ENCODE measurements around the gene RAB10. TPM values are rescaled to one million over a fixed set of nuclear protein-coding genes. Genes with fewer than 3 reads are reported as not detected.

The RAB10 gene
- total RNA-seq, 1 experiment from 2014 or later: 130 TPM

DNA sequence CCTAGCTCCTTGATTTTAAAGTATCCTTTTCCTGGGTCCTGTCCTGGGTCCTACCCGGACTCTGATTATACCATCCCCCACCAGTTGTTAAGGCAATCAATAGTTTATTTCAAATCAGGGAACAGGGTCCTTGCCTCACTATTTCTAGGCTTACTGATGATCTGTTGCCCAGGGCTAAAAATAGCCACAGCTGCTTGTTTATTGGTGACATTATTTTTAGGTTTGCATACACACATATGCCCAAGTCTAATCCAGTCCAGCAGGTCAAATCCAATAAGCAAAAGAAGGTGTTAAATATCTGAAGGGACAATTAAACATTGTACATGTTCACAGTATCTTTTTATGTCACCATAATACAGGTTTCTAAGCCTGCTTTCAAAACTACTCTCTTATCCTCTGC, 66.0 kb downstream of the RAB10 start:
- Histone ChIP-seq H3T11ph (ENCODE audit: low read length) (no peak overlapping the region), H3K27ac (ENCODE audit: insufficient read length, low read depth, low read length) (no peak overlapping the region), H3K23ac (ENCODE audit: insufficient read length, low read depth, low read length) (no peak overlapping the region), H3K9ac (ENCODE audit: extremely low read depth, insufficient read length, low read length) (no peak overlapping the region), H3K4me2 (ENCODE audit: insufficient read depth, insufficient read length, low read length) (no peak overlapping the region), H3K4ac (ENCODE audit: low read depth, low read length) (no peak overlapping the region), H3K79me1 (ENCODE audit: insufficient read depth, low read depth, low read length, poor library complexity, severe bottlenecking) (peaks cover 6% of the 10 kb centered on the region), H3K79me2 (ENCODE audit: insufficient read depth, low read length) (peaks cover 8% of the 10 kb centered on the region; the same call in 1 of the 2 replicates), H3K14ac (ENCODE audit: insufficient read depth, low read length) (no peak overlapping the region), H4K5ac (ENCODE audit: insufficient read length, low read depth, low read length) (no peak overlapping the region), H2AK5ac (ENCODE audit: insufficient read length, low read length) (no peak overlapping the region), H2BK15ac (ENCODE audit: low read depth, low read length) (no peak overlapping the region), H4K8ac (replicated peaks; ENCODE audit: insufficient read length, low read depth, low read length) (no peak overlapping the region), H4K91ac (ENCODE audit: insufficient read length, low read depth, low read length) (no peak overlapping the region), H3K4me1 (ENCODE audit: insufficient read depth, low read length) (no peaks in the 10 kb centered on the region; the same call in 1 of the 2 replicates), H3K56ac (ENCODE audit: insufficient read length, low read depth, low read length) (no peak overlapping the region), H3K23me2 (ENCODE audit: insufficient read length, low read depth, low read length, poor library complexity, severe bottlenecking) (no peaks in the 10 kb centered on the region), H3K9me3 (ENCODE audit: control insufficient read depth, low read depth, low read length) (no peaks in the 10 kb centered on the region), H2BK120ac (ENCODE audit: low read depth, low read length, poor library complexity, severe bottlenecking) (no peak overlapping the region), H2AFZ (ENCODE audit: low read length) (no peak overlapping the region), H3K18ac (ENCODE audit: insufficient read length, low read depth, low read length) (no peak overlapping the region), H2BK5ac (ENCODE audit: insufficient read length, low read length) (no peak overlapping the region), H4K20me1 (ENCODE audit: control insufficient read depth, insufficient read depth, insufficient read length) (no peaks in the 10 kb centered on the region), H3K27me3 (ENCODE audit: insufficient read depth, low read length) (no peaks in the 10 kb centered on the region), H2BK20ac (ENCODE audit: low read depth, low read length, poor library complexity, severe bottlenecking) (no peak overlapping the region), H2BK12ac (ENCODE audit: insufficient read length, low read depth, low read length) (no peak overlapping the region)
- Mint-ChIP-seq H3K27ac (no peak overlapping the region), H3K4me1 (peaks cover 13 to 14% of the 10 kb centered on the region in 2 experiments), H3K4me3 (no peak overlapping the region), H3K36me3 (ENCODE audit: insufficient read depth in 1 of 3, low read depth in 3 of 3) (peaks cover 41 to 57% (median 52%) of the 10 kb centered on the region in 3 experiments), H3K27me3 (ENCODE audit: low read depth) (no peaks in the 10 kb centered on the region), H3K9me3 (peaks cover 10 to 11% of the 10 kb centered on the region in 2 experiments; a peak in 4 of 5 replicates)
- DNase-seq: no peak
- TF ChIP-seq, protein P1, sequence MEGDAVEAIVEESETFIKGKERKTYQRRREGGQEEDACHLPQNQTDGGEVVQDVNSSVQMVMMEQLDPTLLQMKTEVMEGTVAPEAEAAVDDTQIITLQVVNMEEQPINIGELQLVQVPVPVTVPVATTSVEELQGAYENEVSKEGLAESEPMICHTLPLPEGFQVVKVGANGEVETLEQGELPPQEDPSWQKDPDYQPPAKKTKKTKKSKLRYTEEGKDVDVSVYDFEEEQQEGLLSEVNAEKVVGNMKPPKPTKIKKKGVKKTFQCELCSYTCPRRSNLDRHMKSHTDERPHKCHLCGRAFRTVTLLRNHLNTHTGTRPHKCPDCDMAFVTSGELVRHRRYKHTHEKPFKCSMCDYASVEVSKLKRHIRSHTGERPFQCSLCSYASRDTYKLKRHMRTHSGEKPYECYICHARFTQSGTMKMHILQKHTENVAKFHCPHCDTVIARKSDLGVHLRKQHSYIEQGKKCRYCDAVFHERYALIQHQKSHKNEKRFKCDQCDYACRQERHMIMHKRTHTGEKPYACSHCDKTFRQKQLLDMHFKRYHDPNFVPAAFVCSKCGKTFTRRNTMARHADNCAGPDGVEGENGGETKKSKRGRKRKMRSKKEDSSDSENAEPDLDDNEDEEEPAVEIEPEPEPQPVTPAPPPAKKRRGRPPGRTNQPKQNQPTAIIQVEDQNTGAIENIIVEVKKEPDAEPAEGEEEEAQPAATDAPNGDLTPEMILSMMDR (conservative IDR thresholded peaks at IDR 0.05): no peak
- no CpG with 5 or more reads among the region's 1 CpG for WGBS (ENCODE audit: extremely low coverage, insufficient read length, low lambda C conversion rate)

All from H9 (cell line).